Measurements from ENCODE around the gene TDRD7. TPM values are rescaled to one million over a fixed set of nuclear protein-coding genes. Genes with fewer than 3 reads are reported as not detected.

The TDRD7 gene
- total and polyA plus RNA-seq, 3 donors from 2014 or later, result 31.2 to 85.8 (median 32.2) TPM

- Histone ChIP-seq H3K9me3 (no peaks in the 10 kb centered on the region), H3K27ac (no peak overlapping the region), H3K27me3 (no peaks in the 10 kb centered on the region), H3K4me3 (no peak overlapping the region), H3K4me1 (no peaks in the 10 kb centered on the region), H3K36me3 (ENCODE audit: low read depth, missing control alignments) (no peaks in the 10 kb centered on the region)
- intact Hi-C loops (cut with DNase I; ENCODE audit: low total_unique reads), result no loop called here
- no peak for TF ChIP-seq POLR2A (IDR thresholded peaks at IDR 0.05)
- TF ChIP-seq CTCF (IDR thresholded peaks at IDR 0.05), result no peak
- 78 to 84% methylated on average over 10 of the region's 10 CpGs for WGBS, 2 donors
- no peak for DNase-seq
These were observed 109.9 kb downstream of the TDRD7 start for GRCh38 chr9:97521576-97522333.

- DNase-seq, result no peak
- 61 to 80% methylated on average over 4 of the region's 4 CpGs for WGBS, 2 donors
- Histone ChIP-seq H3K9me3 (no peaks in the 10 kb centered on the region), H3K27me3 (no peaks in the 10 kb centered on the region), H3K27ac (no peak overlapping the region), H3K4me3 (no peak overlapping the region), H3K36me3 (ENCODE audit: low read depth, missing control alignments) (no peaks in the 10 kb centered on the region), H3K4me1 (peaks cover 13% of the 10 kb centered on the region)
- intact Hi-C loops (cut with DNase I; ENCODE audit: low total_unique reads), result no loop called here
- TF ChIP-seq POLR2A (IDR thresholded peaks at IDR 0.05), result no peak
- TF ChIP-seq CTCF (IDR thresholded peaks at IDR 0.05), result no peak
These were observed 112.5 kb downstream of the TDRD7 start for GRCh38 chr9:97524424-97524823.

GRCh38 chr9:97525451-97525850 lies 113.6 kb downstream of the TDRD7 start:
- Histone ChIP-seq H3K27ac (no peak overlapping the region), H3K27me3 (no peaks in the 10 kb centered on the region), H3K36me3 (ENCODE audit: low read depth, missing control alignments) (no peaks in the 10 kb centered on the region), H3K4me1 (peaks cover 16% of the 10 kb centered on the region), H3K4me3 (no peak overlapping the region), H3K9me3 (no peaks in the 10 kb centered on the region)
- TF ChIP-seq CTCF (IDR thresholded peaks at IDR 0.05) (no peak), POLR2A (IDR thresholded peaks at IDR 0.05) (no peak)
- intact Hi-C loops (cut with DNase I; ENCODE audit: low total_unique reads), result no loop called here
- DNase-seq, result no peak
- 97% methylated on average over 2 of the region's 2 CpGs for WGBS, 2 donors

DNA sequence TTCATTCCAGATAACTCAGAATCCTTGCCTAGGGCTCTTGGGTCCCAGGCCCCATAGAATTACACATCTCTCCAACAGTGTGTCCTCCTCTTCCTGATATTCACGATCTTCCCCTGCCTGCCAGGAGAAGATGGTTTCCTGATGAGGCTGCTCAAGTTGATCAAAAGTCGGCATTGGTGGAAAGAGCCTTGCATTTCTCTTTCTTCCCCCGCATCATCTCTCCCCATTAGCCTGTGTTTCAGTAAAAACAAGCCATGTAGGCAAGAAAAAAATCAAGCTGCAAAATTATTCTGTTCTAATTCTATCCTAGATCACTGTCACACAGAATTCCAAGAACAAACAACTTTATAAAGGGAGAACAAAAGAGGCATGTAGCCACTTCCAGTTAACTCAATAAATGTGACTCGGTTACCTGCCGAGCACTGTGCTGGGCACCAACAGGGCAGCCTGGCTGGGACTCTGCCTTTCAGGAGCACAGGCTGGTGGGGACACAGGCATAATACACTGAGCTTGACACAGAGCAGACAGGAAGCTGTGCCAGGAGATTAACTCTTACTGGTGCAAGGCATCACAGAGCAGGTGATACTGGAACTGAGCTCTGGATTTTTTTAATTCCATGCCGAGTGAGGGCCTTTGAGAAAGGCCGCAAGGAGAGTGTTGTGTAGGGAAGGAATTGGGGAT lies 115.1 kb downstream of the TDRD7 start:
- no peak overlapping the region for H3K4me3 ChIP-seq
- H3K9me3 ChIP-seq, result no peaks in the 10 kb centered on the region
- peaks cover 20% of the 10 kb centered on the region for H3K4me1 ChIP-seq
- intact Hi-C loops (cut with DNase I; ENCODE audit: low total_unique reads), result no loop called here
- no peaks in the 10 kb centered on the region for H3K27me3 ChIP-seq
- WGBS, 2 donors, result 89 to 90% methylated on average over 7 of the region's 7 CpGs
- H3K27ac ChIP-seq, result no peak overlapping the region
- no peaks in the 10 kb centered on the region for H3K36me3 ChIP-seq (ENCODE audit: low read depth, missing control alignments)
- no peak for DNase-seq
- TF ChIP-seq CTCF (IDR thresholded peaks at IDR 0.05), result no peak
- TF ChIP-seq POLR2A (IDR thresholded peaks at IDR 0.05), result no peak
